ENCODE measurements around the gene TMEM222.
A peak's percentile ranks its signal among the peaks of the same experiment; 100 is the strongest.
"Not testable (repeated sequence)": the region's sequence is repeated elsewhere in the genome, so short reads cannot be mapped to it uniquely, and the experiment has no call there.

The TMEM222 gene

GRCh38 chr1:27321813-27322568 lies at the start of gene TMEM222:
Gene TMEM222, plus strand, starts transcription at chr1:27322163. Its CDS starts 35 bp downstream, at chr1:27322198.
- peak within 1 kb of the TSS; percentile 16 to 99 (median 93) for H3K27ac ChIP-seq
- peak within 1 kb of the TSS; percentile 66 to 99 (median 78) for H3K4me3 ChIP-seq

DNA sequence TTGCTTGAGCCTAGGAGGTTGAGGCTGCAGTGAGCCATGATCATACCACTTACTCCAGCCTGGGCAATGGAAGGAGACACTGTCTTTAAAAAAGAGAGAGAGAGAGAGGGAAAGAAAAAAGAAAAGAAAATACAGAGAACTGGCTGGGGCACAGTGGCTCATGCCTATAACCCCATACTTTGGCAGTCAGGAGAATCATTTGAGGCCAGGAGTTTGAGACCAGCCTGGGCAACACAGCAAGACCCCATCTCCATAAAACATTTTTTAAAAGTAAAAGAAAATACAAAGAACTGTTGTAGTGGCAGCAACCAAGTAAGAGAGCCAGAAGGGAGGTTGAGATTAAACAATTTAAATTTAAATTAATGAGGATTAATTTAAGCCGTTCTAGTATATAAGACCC lies 47.8 kb upstream of the TMEM222 start:
- Histone ChIP-seq H3K27ac (no peak overlapping the region), H3K4me3 (no peak overlapping the region)

- no peak overlapping the region for H3K27ac ChIP-seq
- no peak overlapping the region for H3K4me3 ChIP-seq
Observed at GRCh38 chr1:27275696-27276095, 46.3 kb upstream of the TMEM222 start.

GRCh38 chr1:27284425-27285273 lies 37.3 kb upstream of the TMEM222 start:
- no peak overlapping the region for H3K4me3 ChIP-seq
- H3K27ac ChIP-seq: no peak overlapping the region

GRCh38 chr1:27285274-27285660 lies 36.7 kb upstream of the TMEM222 start:
- no peak overlapping the region for H3K27ac ChIP-seq
- H3K4me3 ChIP-seq: no peak overlapping the region

- H3K4me3 ChIP-seq, H3K27ac ChIP-seq: not testable (repeated sequence)
Observed at GRCh38 chr1:27285821-27286220, 36.1 kb upstream of the TMEM222 start.

GRCh38 chr1:27289125-27289524 lies 32.8 kb upstream of the TMEM222 start:
- not testable (repeated sequence) for H3K27ac ChIP-seq, H3K4me3 ChIP-seq

DNA sequence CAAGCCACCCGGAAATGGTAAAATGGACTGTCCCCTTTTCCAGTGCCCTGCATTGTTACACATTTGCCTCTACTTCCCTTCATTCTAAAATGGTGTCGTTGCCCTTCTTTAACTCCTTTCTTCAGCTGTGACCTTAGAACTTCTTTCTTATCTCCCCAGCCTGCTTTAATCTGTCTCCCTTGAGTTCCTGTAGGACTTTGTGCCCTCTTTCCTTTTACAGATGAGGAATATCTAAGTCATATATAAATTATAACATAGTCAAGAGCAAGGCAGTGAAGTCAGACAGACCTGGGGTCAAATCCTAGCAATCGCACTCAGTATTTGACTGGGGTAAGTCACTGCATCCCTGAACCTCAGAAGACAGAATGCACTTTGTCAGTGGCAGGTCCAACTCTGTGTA lies 31.4 kb upstream of the TMEM222 start:
- no peak overlapping the region for H3K27ac ChIP-seq

DNA sequence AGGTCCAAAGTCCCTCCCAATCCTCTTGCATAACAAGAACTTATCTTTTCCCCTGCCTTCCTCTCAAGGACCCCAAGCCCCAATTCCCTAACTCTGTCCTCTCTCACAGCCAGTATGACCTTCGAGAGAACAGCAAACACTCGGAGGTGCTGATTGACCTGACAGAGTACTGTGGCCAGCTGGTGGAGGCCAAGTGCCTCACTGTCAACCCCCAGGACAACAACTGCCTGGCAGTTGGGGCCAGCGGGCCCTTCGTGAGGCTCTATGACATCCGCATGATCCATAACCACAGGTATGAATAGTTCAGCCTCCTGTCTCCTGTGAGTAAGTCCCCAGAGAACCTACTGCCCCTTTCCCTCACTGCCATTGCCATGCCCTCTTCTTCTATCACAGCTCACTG lies 29.9 kb upstream of the TMEM222 start:
- H3K27ac ChIP-seq: no peak overlapping the region
- H3K4me3 ChIP-seq: no peak overlapping the region

More for the DNA sequence above, 31.4 kb upstream of the TMEM222 start:
- H3K4me3 ChIP-seq: no peak overlapping the region

DNA sequence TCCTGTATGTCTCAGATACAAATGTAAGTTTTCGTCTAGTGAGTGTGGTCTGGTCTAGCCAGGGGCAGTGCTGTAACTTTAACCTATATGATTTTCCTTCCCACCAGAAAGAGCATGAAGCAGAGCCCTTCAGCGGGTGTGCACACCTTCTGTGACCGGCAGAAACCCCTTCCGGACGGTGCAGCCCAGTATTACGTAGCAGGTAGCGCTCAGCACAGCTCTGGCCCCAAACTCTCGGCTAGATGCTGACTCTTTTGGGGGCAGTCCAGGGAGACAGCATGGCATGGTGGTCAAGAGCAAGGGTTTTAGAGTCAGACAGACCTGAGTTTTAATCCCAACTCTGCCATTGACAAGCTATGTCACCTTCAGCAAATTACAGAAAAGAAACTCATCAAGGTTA lies 28.0 kb upstream of the TMEM222 start:
- Histone ChIP-seq H3K4me3 (no peak overlapping the region), H3K27ac (no peak overlapping the region)

DNA sequence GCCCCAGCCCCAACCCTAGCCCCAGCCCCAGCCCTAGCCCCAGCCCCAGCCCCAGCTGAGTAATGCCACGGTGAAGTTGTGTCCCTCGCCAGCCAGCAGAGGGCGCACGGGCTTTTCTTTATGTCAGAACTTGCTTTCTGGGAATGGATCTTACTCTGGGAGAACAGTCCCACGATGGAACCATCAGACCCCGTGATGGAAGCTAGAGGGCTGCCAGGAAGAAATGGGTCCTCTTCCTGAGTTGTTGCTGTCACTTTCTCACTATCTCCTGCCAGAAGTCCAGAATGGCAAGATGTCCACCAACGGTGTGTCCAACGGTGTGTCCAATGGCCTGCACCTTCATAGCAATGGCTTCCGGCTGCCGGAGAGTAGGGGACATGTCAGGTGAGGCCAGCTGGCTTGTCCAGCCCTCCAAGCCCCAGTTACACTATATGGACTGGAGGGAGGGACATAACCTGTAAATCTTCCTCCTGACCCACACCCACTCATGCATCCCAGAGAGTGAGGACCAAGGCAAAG lies 25.1 kb upstream of the TMEM222 start:
- Histone ChIP-seq H3K27ac (no peak overlapping the region), H3K4me3 (no peak overlapping the region)

DNA sequence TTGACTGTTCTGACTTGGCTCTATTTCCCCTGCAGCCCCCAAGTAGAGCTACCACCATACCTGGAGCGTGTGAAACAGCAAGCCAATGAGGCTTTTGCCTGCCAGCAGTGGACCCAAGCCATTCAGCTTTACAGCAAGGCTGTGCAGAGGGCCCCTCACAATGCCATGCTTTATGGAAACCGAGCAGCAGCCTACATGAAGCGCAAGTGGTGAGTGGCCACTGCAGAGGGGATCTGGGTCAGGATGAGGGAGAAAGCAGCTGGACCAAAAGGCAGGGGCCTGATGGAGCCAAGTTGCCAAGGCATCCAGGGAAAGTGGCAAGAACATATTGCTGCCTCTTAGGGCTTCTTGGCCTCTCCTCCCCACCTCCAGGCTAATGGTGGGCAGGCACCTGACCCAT lies 24.1 kb upstream of the TMEM222 start:
- Histone ChIP-seq H3K4me3 (no peak overlapping the region), H3K27ac (peak overlapping the region in 5 of 21 experiments; percentile 1 to 86 (median 74))

GRCh38 chr1:27298632-27299384 lies 23.2 kb upstream of the TMEM222 start:
- no peak overlapping the region for H3K4me3 ChIP-seq
- H3K27ac ChIP-seq: peak overlapping the region in 18 of 21 experiments; percentile 28 to 92 (median 73)

GRCh38 chr1:27299385-27300271 lies 22.3 kb upstream of the TMEM222 start:
- no peak overlapping the region for H3K4me3 ChIP-seq
- peak overlapping the region in 20 of 21 experiments; percentile 7 to 92 (median 73) for H3K27ac ChIP-seq

GRCh38 chr1:27300341-27301051 lies 21.5 kb upstream of the TMEM222 start:
- H3K27ac ChIP-seq: peak overlapping the region in 19 of 21 experiments; percentile 7 to 92 (median 72)
- H3K4me3 ChIP-seq: no peak overlapping the region

DNA sequence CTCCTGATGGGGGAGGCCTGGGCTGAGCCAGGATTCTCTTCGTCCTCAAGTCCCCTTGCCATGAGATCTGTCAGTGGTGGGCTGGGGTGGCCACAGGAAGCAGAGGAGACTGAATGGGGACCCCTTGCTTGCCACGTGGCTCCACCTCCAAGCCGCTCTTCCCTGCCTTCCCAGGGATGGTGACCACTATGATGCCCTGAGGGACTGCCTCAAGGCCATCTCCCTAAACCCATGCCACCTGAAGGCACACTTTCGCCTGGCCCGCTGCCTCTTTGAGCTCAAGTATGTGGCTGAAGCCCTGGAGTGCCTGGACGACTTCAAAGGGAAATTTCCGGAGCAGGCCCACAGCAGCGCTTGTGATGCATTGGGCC lies 20.9 kb upstream of the TMEM222 start:
- Histone ChIP-seq H3K27ac (peak overlapping the region in 9 of 21 experiments; percentile 16 to 92 (median 81)), H3K4me3 (no peak overlapping the region)

DNA sequence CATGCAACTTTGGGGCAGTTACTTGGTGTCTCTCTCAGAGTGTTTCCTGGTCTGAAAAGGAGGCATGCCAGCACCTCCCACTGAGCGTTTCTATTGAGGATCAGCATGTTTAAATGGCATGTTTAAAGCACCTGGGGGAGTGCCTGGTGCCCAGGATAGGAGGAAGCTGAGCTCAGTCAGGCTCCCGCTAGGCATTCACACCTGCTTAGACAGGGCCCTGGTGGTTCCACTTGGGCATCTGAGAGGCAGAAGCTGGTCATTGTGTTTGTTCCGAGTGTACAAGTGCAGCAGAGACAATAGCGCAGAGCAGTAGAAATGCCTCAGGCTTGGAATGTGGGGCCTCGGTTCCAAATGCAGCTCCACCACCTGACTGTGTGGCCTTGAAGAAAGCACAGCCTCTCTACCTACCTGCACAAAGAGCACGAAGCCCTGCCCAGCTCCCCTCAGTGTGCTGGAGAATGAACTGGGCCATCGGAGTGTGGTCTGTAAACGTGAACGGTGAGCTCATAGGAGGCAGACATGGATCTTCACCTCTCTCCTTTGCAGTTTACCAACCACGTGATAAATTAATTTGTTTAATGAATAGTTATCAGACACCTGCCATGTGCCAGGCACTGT lies 20.3 kb upstream of the TMEM222 start:
- Histone ChIP-seq H3K27ac (peak overlapping the region in 3 of 21 experiments; percentile 79 to 88 (median 81)), H3K4me3 (no peak overlapping the region)

- Histone ChIP-seq H3K27ac (no peak overlapping the region), H3K4me3 (no peak overlapping the region)
Observed at GRCh38 chr1:27302612-27303011, 19.4 kb upstream of the TMEM222 start.

Data from skin epidermis (tissue), 12 donors.